Parathyroid adenoma (tissue), 2 donors: Measurements from ENCODE around the gene SGMS2.

ENCODE experiments used
- H2AFZ ChIP-seq: fragments of 300-600 bp; sonication (generic); one replicate; pipeline ENCODE4 v1.7.0; 2017; ENCODE audit warnings: antibody characterized with exemption, mild to moderate bottlenecking
- H3K27ac ChIP-seq: fragments of 300-600 bp; sonication (generic); one replicate; pipeline ENCODE4 v1.7.0; 2017
- H3K27me3 ChIP-seq: fragments of 300-600 bp; sonication (generic); one replicate; pipeline ENCODE4 v1.7.0; 2017; ENCODE audit warnings: low read length; ENCODE audit not compliant: control insufficient read depth, insufficient read depth
- H3K36me3 ChIP-seq: fragments of 300-600 bp; sonication (generic); one replicate; pipeline ENCODE4 v1.7.0; 2017; ENCODE audit warnings: low read length; ENCODE audit not compliant: control insufficient read depth, insufficient read depth
- H3K4me1 ChIP-seq: fragments of 300-600 bp; sonication (generic); one replicate; pipeline ENCODE4 v1.7.0; 2017; ENCODE audit warnings: control low read depth
- H3K4me2 ChIP-seq: fragments of 300-600 bp; sonication (generic); one replicate; pipeline ENCODE4 v1.7.0; 2017; ENCODE audit warnings: low read length
- H3K4me3 ChIP-seq: fragments of 300-600 bp; sonication (generic); one replicate; pipeline ENCODE4 v1.7.0; 2017; ENCODE audit warnings: low read depth, low read length
- H3K79me2 ChIP-seq: fragments of 300-600 bp; sonication (generic); one replicate; pipeline ENCODE4 v1.7.0; 2017; ENCODE audit warnings: control low read depth
- H3K9ac ChIP-seq: fragments of 300-600 bp; sonication (generic); one replicate; pipeline ENCODE4 v1.7.0; 2017; ENCODE audit warnings: mild to moderate bottlenecking
- H3K9me3 ChIP-seq: fragments of 300-600 bp; sonication (generic); one replicate; pipeline ENCODE4 v1.7.0; 2017; ENCODE audit warnings: low read length; ENCODE audit not compliant: control insufficient read depth
- CTCF ChIP-seq: fragments of 300-600 bp; sonication (generic); IDR thresholded peaks from one replicate; pipeline ENCODE4 v1.7.0; 2017; ENCODE audit warnings: antibody characterized with exemption, mild to moderate bottlenecking
- donor health status: primary hyperparathyroidism.

SGMS2 gene

GRCh38 chr4:107856901-107857300, 32.2 kb downstream of the SGMS2 start:
- H3K4me3 ChIP-seq, result no peak overlapping the region
- no peak overlapping the region for H3K9ac ChIP-seq

GRCh38 chr4:107857741-107858140, 33.0 kb downstream of the SGMS2 start:
- no peak overlapping the region for H2AFZ ChIP-seq
- no peak for TF ChIP-seq CTCF
- H3K27ac ChIP-seq, result no peak overlapping the region
- no peaks in the 10 kb centered on the region for H3K36me3 ChIP-seq
- H3K27me3 ChIP-seq, result no peaks in the 10 kb centered on the region
- H3K9me3 ChIP-seq, result no peaks in the 10 kb centered on the region
- no peak overlapping the region for H3K9ac ChIP-seq
- H3K4me2 ChIP-seq, result no peak overlapping the region
- H3K4me3 ChIP-seq, result no peak overlapping the region
- no peaks in the 10 kb centered on the region for H3K4me1 ChIP-seq
- H3K79me2 ChIP-seq, result no peaks in the 10 kb centered on the region

More at GRCh38 chr4:107856901-107857300, 32.2 kb downstream of the SGMS2 start:
- Histone ChIP-seq H3K4me1 (no peaks in the 10 kb centered on the region), H3K27me3 (no peaks in the 10 kb centered on the region), H3K36me3 (no peaks in the 10 kb centered on the region), H3K4me2 (no peak overlapping the region), H2AFZ (no peak overlapping the region), H3K27ac (no peak overlapping the region), H3K9me3 (no peaks in the 10 kb centered on the region), H3K79me2 (no peaks in the 10 kb centered on the region)
- TF ChIP-seq CTCF, result no peak

GRCh38 chr4:107858158-107858742, 33.5 kb downstream of the SGMS2 start:
- TF ChIP-seq CTCF, result no peak
- Histone ChIP-seq H3K4me2 (no peak overlapping the region), H3K27ac (no peak overlapping the region)

GRCh38 chr4:107862658-107863057, 37.9 kb downstream of the SGMS2 start:
- H3K27me3 ChIP-seq, result no peaks in the 10 kb centered on the region
- no peak overlapping the region for H3K4me2 ChIP-seq
- no peak overlapping the region for H3K27ac ChIP-seq
- no peak overlapping the region for H3K9ac ChIP-seq
- no peaks in the 10 kb centered on the region for H3K9me3 ChIP-seq
- no peak for TF ChIP-seq CTCF
- H3K79me2 ChIP-seq, result no peaks in the 10 kb centered on the region
- H3K36me3 ChIP-seq, result no peaks in the 10 kb centered on the region
- no peak overlapping the region for H3K4me3 ChIP-seq
- H2AFZ ChIP-seq, result no peak overlapping the region
- H3K4me1 ChIP-seq, result no peaks in the 10 kb centered on the region

More at GRCh38 chr4:107858158-107858742, 33.5 kb downstream of the SGMS2 start:
- Histone ChIP-seq H2AFZ (no peak overlapping the region), H3K9ac (no peak overlapping the region), H3K9me3 (no peaks in the 10 kb centered on the region), H3K4me3 (no peak overlapping the region), H3K27me3 (no peaks in the 10 kb centered on the region), H3K4me1 (no peaks in the 10 kb centered on the region), H3K36me3 (no peaks in the 10 kb centered on the region), H3K79me2 (no peaks in the 10 kb centered on the region)

- no peaks in the 10 kb centered on the region for H3K79me2 ChIP-seq
- no peak overlapping the region for H3K9ac ChIP-seq
- H3K4me3 ChIP-seq, result no peak overlapping the region
- no peaks in the 10 kb centered on the region for H3K9me3 ChIP-seq
- no peaks in the 10 kb centered on the region for H3K4me1 ChIP-seq
- H3K27me3 ChIP-seq, result no peaks in the 10 kb centered on the region
- no peak overlapping the region for H3K27ac ChIP-seq
- no peak for TF ChIP-seq CTCF
- no peaks in the 10 kb centered on the region for H3K36me3 ChIP-seq
- no peak overlapping the region for H3K4me2 ChIP-seq
- H2AFZ ChIP-seq, result no peak overlapping the region
Measured at GRCh38 chr4:107863416-107863815, 38.7 kb downstream of the SGMS2 start.
